ENCODE results near the gene APCDD1L.
"Not testable (repeated sequence)": the region's sequence is repeated elsewhere in the genome, so short reads cannot be mapped to it uniquely, and the experiment has no call there.

APCDD1L gene

GRCh38 chr20:58414786-58415185, 100.4 kb downstream of the APCDD1L start:
- DNase-seq, ATAC-seq: not testable (repeated sequence)

- ATAC-seq, DNase-seq: not testable (repeated sequence)
These were observed 101.0 kb downstream of the APCDD1L start for GRCh38 chr20:58414216-58414615.
